HG03066 (cell line): ENCODE measurements around the gene ATP12A.

Experiments used
- ATAC-seq: cut with Tn5 transposase; IDR thresholded peaks from one replicate; pipeline ENCODE4 v1.9.1; 2021; ENCODE audit warnings: low read depth; ENCODE audit not compliant: unreplicated experiment

Gene ATP12A

GRCh38 chr13:24680258-24680920, at the start of gene ATP12A:
Gene ATP12A, plus strand, starts transcription at chr13:24680408. Its CDS starts 336 bp downstream, at chr13:24680744.
- no peak for ATAC-seq

GRCh38 chr13:24630851-24631620, 49.2 kb upstream of the ATP12A start:
- ATAC-seq = no peak

GRCh38 chr13:24631922-24632321, 48.3 kb upstream of the ATP12A start:
- no peak for ATAC-seq

- no peak for ATAC-seq
Observed at GRCh38 chr13:24632382-24633121, 47.7 kb upstream of the ATP12A start.

- no peak for ATAC-seq
Observed at GRCh38 chr13:24636776-24637175, 43.4 kb upstream of the ATP12A start.

GRCh38 chr13:24638096-24638495, 42.1 kb upstream of the ATP12A start:
- no peak for ATAC-seq

- ATAC-seq = no peak
Observed at GRCh38 chr13:24640752-24641151, 39.5 kb upstream of the ATP12A start.

- ATAC-seq = no peak
Observed at GRCh38 chr13:24642219-24642618, 38.0 kb upstream of the ATP12A start.

- ATAC-seq = no peak
Observed at GRCh38 chr13:24644036-24644435, 36.2 kb upstream of the ATP12A start.

GRCh38 chr13:24648271-24648670, 31.9 kb upstream of the ATP12A start:
- ATAC-seq = no peak

GRCh38 chr13:24648983-24649687, 31.1 kb upstream of the ATP12A start:
- no peak for ATAC-seq

GRCh38 chr13:24649688-24650043, 30.5 kb upstream of the ATP12A start:
- ATAC-seq = no peak

- ATAC-seq = no peak
Observed at GRCh38 chr13:24650161-24650560, 30.0 kb upstream of the ATP12A start.

GRCh38 chr13:24651718-24652345, 28.4 kb upstream of the ATP12A start:
- no peak for ATAC-seq

GRCh38 chr13:24652359-24652758, 27.8 kb upstream of the ATP12A start:
- no peak for ATAC-seq

GRCh38 chr13:24654741-24655140, 25.5 kb upstream of the ATP12A start:
- ATAC-seq = no peak

GRCh38 chr13:24659239-24659638, 21.0 kb upstream of the ATP12A start:
- ATAC-seq = no peak

- ATAC-seq = no peak
Observed at GRCh38 chr13:24660023-24660741, 20.0 kb upstream of the ATP12A start.

- no peak for ATAC-seq
Observed at GRCh38 chr13:24661713-24662112, 18.5 kb upstream of the ATP12A start.
